ENCODE results near the gene GGA3. TPM values are rescaled to one million over a fixed set of nuclear protein-coding genes. Genes with fewer than 3 reads are reported as not detected.

Gene GGA3
- total RNA-seq, 1 donor from 2014 or later: 28.4 TPM

DNA sequence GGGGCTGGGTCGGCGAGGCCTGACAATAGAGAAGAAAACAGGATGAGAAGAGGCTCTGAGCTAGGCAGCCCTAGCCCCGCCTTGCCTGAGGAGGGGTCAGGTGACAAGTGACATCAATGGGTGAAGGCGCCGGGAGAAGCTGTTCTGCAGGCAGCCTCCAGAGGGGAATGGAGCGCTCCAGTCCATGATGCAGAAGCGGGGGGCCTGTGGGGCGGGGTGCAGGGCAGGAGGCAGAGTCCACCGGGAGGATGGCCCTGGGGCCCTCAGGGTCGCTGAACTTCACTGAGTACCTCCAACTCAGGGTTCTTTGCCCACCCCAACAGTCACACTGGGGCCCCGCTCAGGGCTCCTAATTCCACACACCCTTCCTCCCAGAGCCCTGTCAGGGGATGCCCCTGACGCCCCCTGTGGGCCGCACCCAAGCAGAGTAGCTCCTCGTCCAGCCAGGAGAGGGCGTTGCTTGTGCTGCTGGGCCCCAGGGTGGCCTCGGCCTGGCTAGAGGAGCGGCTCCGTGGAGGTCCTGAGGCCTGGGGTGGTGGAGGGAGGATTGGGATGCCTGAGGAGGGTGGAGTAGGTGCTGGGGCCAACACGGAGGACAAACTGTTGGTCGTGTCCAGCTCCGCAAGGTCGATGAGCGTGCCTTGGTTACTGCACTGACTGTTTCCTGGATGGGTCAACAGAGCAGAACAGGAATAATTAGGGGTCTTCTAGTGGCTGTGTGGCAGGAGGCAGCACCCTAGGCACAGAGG is 20.8 kb downstream of the GGA3 start:
- no peak for DNase-seq (ENCODE audit: low spot score)
- H3K9me3 Mint-ChIP-seq (ENCODE audit: low read depth): no peaks in the 10 kb centered on the region
- H3K36me3 Mint-ChIP-seq (ENCODE audit: low read depth): peaks cover 22% of the 10 kb centered on the region
- H3K27ac Mint-ChIP-seq (ENCODE audit: unreplicated experiment): peak overlapping the region; percentile 57
- H3K27me3 Mint-ChIP-seq (ENCODE audit: low read depth): no peaks in the 10 kb centered on the region
- TF ChIP-seq CTCF (IDR thresholded peaks at IDR 0.05): peak; percentile 84
- no peak overlapping the region for H3K4me3 Mint-ChIP-seq (ENCODE audit: unreplicated experiment)
- H3K4me1 Mint-ChIP-seq (ENCODE audit: low read depth): no peaks in the 10 kb centered on the region

DNA sequence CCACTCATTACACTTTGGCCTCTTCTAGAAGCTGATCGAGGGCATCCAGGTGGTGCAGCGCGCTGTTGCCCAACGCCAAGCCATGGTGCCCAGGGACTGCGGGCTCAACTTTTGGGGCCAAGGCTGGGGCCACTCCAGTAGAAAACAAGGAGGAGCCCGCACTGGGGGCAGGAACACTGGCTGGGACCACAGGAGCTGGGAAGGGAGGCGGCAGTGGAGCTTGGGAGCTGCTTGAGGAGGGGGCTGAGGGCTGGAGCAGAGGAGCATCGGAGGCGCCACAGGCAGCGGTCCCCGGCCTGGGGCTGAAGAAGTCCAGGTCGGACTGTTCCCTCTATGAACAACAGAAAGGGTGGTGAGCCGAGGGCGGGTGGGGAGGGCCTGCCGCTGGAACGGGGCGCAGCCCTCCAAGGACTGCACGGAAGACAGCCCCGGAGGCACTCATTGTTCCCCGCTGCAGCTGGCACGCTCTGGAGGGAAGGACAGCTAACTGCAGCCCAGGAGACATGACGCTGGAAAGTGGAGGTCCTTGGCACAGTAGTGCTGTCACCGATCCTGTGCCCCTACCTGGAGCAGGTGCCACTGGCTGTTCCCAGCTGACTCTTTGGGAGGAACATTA is 21.5 kb downstream of the GGA3 start:
- Mint-ChIP-seq H3K27ac (ENCODE audit: unreplicated experiment) (no peak overlapping the region), H3K4me1 (ENCODE audit: low read depth) (no peaks in the 10 kb centered on the region), H3K9me3 (ENCODE audit: low read depth) (no peaks in the 10 kb centered on the region), H3K36me3 (ENCODE audit: low read depth) (peaks cover 23% of the 10 kb centered on the region), H3K4me3 (ENCODE audit: unreplicated experiment) (no peak overlapping the region), H3K27me3 (ENCODE audit: low read depth) (no peaks in the 10 kb centered on the region)
- TF ChIP-seq CTCF (IDR thresholded peaks at IDR 0.05): no peak
- DNase-seq (ENCODE audit: low spot score): no peak

GRCh38 chr17:75239214-75239613 is 22.2 kb downstream of the GGA3 start:
- Mint-ChIP-seq H3K9me3 (ENCODE audit: low read depth) (no peaks in the 10 kb centered on the region), H3K27me3 (ENCODE audit: low read depth) (no peaks in the 10 kb centered on the region), H3K36me3 (ENCODE audit: low read depth) (peaks cover 23% of the 10 kb centered on the region), H3K4me3 (ENCODE audit: unreplicated experiment) (no peak overlapping the region), H3K27ac (ENCODE audit: unreplicated experiment) (no peak overlapping the region), H3K4me1 (ENCODE audit: low read depth) (no peaks in the 10 kb centered on the region)
- no peak for DNase-seq (ENCODE audit: low spot score)
- no peak for TF ChIP-seq CTCF (IDR thresholded peaks at IDR 0.05)

GRCh38 chr17:75238684-75239191 is 22.7 kb downstream of the GGA3 start:
- H3K36me3 Mint-ChIP-seq (ENCODE audit: low read depth): peaks cover 21% of the 10 kb centered on the region
- no peaks in the 10 kb centered on the region for H3K9me3 Mint-ChIP-seq (ENCODE audit: low read depth)
- H3K27ac Mint-ChIP-seq (ENCODE audit: unreplicated experiment): no peak overlapping the region
- TF ChIP-seq CTCF (IDR thresholded peaks at IDR 0.05): peak; percentile 86
- no peak for DNase-seq (ENCODE audit: low spot score)
- H3K27me3 Mint-ChIP-seq (ENCODE audit: low read depth): no peaks in the 10 kb centered on the region
- no peak overlapping the region for H3K4me3 Mint-ChIP-seq (ENCODE audit: unreplicated experiment)
- H3K4me1 Mint-ChIP-seq (ENCODE audit: low read depth): no peaks in the 10 kb centered on the region

- H3K27ac Mint-ChIP-seq (ENCODE audit: unreplicated experiment): no peak overlapping the region
- H3K27me3 Mint-ChIP-seq (ENCODE audit: low read depth): no peaks in the 10 kb centered on the region
- H3K9me3 Mint-ChIP-seq (ENCODE audit: low read depth): no peaks in the 10 kb centered on the region
- H3K4me3 Mint-ChIP-seq (ENCODE audit: unreplicated experiment): no peak overlapping the region
- no peak for DNase-seq (ENCODE audit: low spot score)
- TF ChIP-seq CTCF (IDR thresholded peaks at IDR 0.05): no peak
- no peaks in the 10 kb centered on the region for H3K4me1 Mint-ChIP-seq (ENCODE audit: low read depth)
- H3K36me3 Mint-ChIP-seq (ENCODE audit: low read depth): peaks cover 20% of the 10 kb centered on the region
These were observed 23.3 kb downstream of the GGA3 start for GRCh38 chr17:75238020-75238580.
